Common myeloid progenitor, CD34-positive (primary cell): Measurements from ENCODE around the gene PCBP2.
"Not testable (repeated sequence)": the region's sequence is repeated elsewhere in the genome, so short reads cannot be mapped to it uniquely, and the experiment has no call there.

Experiments
- CTCF ChIA-PET: fragments of 350-600 bp; sonication (Branson Sonifier 250); formaldehyde crosslinking; loops from one replicate; lab custom pipeline; 2021; ENCODE audit warnings: antibody characterized with exemption; lab: Charles Lee
- POLR2A ChIA-PET: fragments of 350-600 bp; sonication (Branson Sonifier 250); formaldehyde crosslinking; loops from one replicate; lab custom pipeline; 2021; ENCODE audit warnings: antibody characterized with exemption; lab: Charles Lee
- DNase-seq, 3 donors: peaks; one replicate each; pipeline versions ENCODE4 v3.0.0 to v3.0.0-alpha.2; 2013
- H3K27ac ChIP-seq, 2 experiments: 1 replicate in 1 of 2; 2 replicates in 1 of 2; pipeline ENCODE4 v1.7.0; 2013; ENCODE audit warnings: inconsistent platforms in 2 of 2, low read length in 2 of 2, mild to moderate bottlenecking in 2 of 2, low read depth in 1 of 2, moderate library complexity in 1 of 2; ENCODE audit not compliant: severe bottlenecking in 2 of 2, insufficient read depth in 1 of 2, poor library complexity in 1 of 2
- H3K27me3 ChIP-seq, 5 experiments: replicated peaks in 2 of 5; 1 replicate in 3 of 5; 2 replicates in 2 of 5; pipeline versions ENCODE4 v1.6.1 to v1.7.0; 2013; ENCODE audit warnings: low read length in 4 of 5, mild to moderate bottlenecking in 2 of 5, moderate library complexity in 2 of 5, inconsistent platforms in 1 of 5; ENCODE audit not compliant: insufficient read depth in 5 of 5, control insufficient read depth in 4 of 5
- H3K36me3 ChIP-seq, 4 experiments: 1 replicate in 2 of 4; 2 replicates in 2 of 4; pipeline versions ENCODE4 v1.6.1 to v1.7.0; 2013; ENCODE audit warnings: low read length in 3 of 4, control low read depth in 1 of 4, mild to moderate bottlenecking in 1 of 4; ENCODE audit not compliant: control insufficient read depth in 4 of 4, insufficient read depth in 4 of 4
- H3K4me1 ChIP-seq, 4 experiments: 1 replicate in 3 of 4; 2 replicates in 1 of 4; pipeline versions ENCODE4 v1.6.1 to v1.7.1; 2013; ENCODE audit warnings: low read length in 3 of 4, mild to moderate bottlenecking in 3 of 4, control low read depth in 1 of 4, inconsistent platforms in 1 of 4, moderate library complexity in 1 of 4; ENCODE audit not compliant: control insufficient read depth in 4 of 4, insufficient read depth in 4 of 4; ENCODE audit errors: control extremely low read depth in 1 of 4
- H3K4me3 ChIP-seq, 7 experiments: 1 replicate in 4 of 7; 2 replicates in 3 of 7; pipeline versions ENCODE4 v1.5.1 to v1.7.0; 2013; ENCODE audit warnings: mild to moderate bottlenecking in 7 of 7, low read length in 6 of 7, moderate library complexity in 6 of 7, inconsistent platforms in 2 of 7, low read depth in 2 of 7, control low read depth in 1 of 7; ENCODE audit not compliant: insufficient read depth in 4 of 7, control insufficient read depth in 1 of 7; ENCODE audit errors: extremely low read depth in 1 of 7
- H3K9me3 ChIP-seq, 5 experiments: 1 replicate in 4 of 5; 2 replicates in 1 of 5; pipeline versions ENCODE4 v1.6.1 to v1.7.1; 2013; ENCODE audit warnings: low read length in 4 of 5, mild to moderate bottlenecking in 2 of 5, inconsistent platforms in 1 of 5, low read depth in 1 of 5, moderate library complexity in 1 of 5; ENCODE audit not compliant: control insufficient read depth in 4 of 5, insufficient read depth in 2 of 5; ENCODE audit errors: control extremely low read depth in 1 of 5
- WGBS: methylation state at CpG from one replicate; pipeline ENCODE4 v1.1.5; 2013; ENCODE audit not compliant: insufficient coverage; 5-methylcytosine and 5-hydroxymethylcytosine counted together

PCBP2 gene

GRCh38 chr12:53415752-53416389, 36.0 kb upstream of the PCBP2 start:
- 100% methylated on average over 1 of the region's 2 CpGs for WGBS
- peaks cover 12 to 26% (median 17%) of the 10 kb centered on the region in 4 experiments for H3K36me3 ChIP-seq
- H3K27ac ChIP-seq, DNase-seq, H3K9me3 ChIP-seq, H3K4me3 ChIP-seq, H3K27me3 ChIP-seq, POLR2A ChIA-PET: not testable (repeated sequence)
- peaks cover 0 to 48% (median 31%) of the 10 kb centered on the region in 4 experiments for H3K4me1 ChIP-seq
- CTCF ChIA-PET = interaction anchor here (0.8 to 2.6 kb wide), 10 partner anchors 9 to 204 kb away, joined by 3 to 16 read pairs (median 4); partner anchors contain the start of gene SP1

GRCh38 chr12:53417291-53417816, 34.5 kb upstream of the PCBP2 start:
- peak overlapping the region in 2 of 7 experiments; percentile 25 to 48 for H3K4me3 ChIP-seq

GRCh38 chr12:53418221-53418620, 33.7 kb upstream of the PCBP2 start:
- no peak overlapping the region for H3K4me3 ChIP-seq
- peaks cover 0 to 38% (median 25%) of the 10 kb centered on the region in 4 experiments for H3K4me1 ChIP-seq
- H3K9me3 ChIP-seq = no peaks in the 10 kb centered on the region
- H3K36me3 ChIP-seq = peaks cover 0 to 9% (median 4%) of the 10 kb centered on the region in 4 experiments
- WGBS = 94% methylated on average over 3 of the region's 3 CpGs
- H3K27me3 ChIP-seq = no peaks in the 10 kb centered on the region
- no peak for DNase-seq
- CTCF ChIA-PET = interaction anchor here (0.7 to 2.7 kb wide), 11 partner anchors 28 to 94 kb away, joined by 3 to 17 read pairs (median 5); partner anchors contain the start of gene SP1
- H3K27ac ChIP-seq = no peak overlapping the region
- POLR2A ChIA-PET = interaction anchor here (0.6 to 1.0 kb wide), 2 partner anchors 24 to 45 kb away, joined by 3 to 4 read pairs; partner anchors contain the start of gene PRR13

More at GRCh38 chr12:53417291-53417816, 34.5 kb upstream of the PCBP2 start:
- peaks cover 0 to 44% (median 27%) of the 10 kb centered on the region in 4 experiments for H3K4me1 ChIP-seq
- H3K9me3 ChIP-seq, H3K27me3 ChIP-seq: not testable (repeated sequence)
- H3K36me3 ChIP-seq = peaks cover 0 to 13% (median 7%) of the 10 kb centered on the region in 4 experiments
- CTCF ChIA-PET = interaction anchor here (0.6 to 2.7 kb wide), 15 partner anchors 13 to 873 kb away, joined by 3 to 17 read pairs (median 4); partner anchors contain the start of gene SP1
- WGBS = 85% methylated on average over 3 of the region's 9 CpGs
- H3K27ac ChIP-seq = peak overlapping the region in 1 of 2 experiments; percentile 14
- DNase-seq = peak; percentile 75 to 88 (median 88)
- POLR2A ChIA-PET = interaction anchor here (0.6 to 1.0 kb wide), 5 partner anchors 24 to 118 kb away, joined by 3 to 5 read pairs (median 4); partner anchors contain the start of gene PRR13

GRCh38 chr12:53419756-53420155, 32.1 kb upstream of the PCBP2 start:
- no peaks in the 10 kb centered on the region for H3K27me3 ChIP-seq
- no peak overlapping the region for H3K27ac ChIP-seq
- H3K9me3 ChIP-seq = no peaks in the 10 kb centered on the region
- CTCF ChIA-PET = interaction anchor here (0.7 to 7.6 kb wide), 7 partner anchors 8 to 108 kb away, joined by 3 to 138 read pairs (median 20); no protein-coding TSS in a partner anchor
- H3K36me3 ChIP-seq = no peaks in the 10 kb centered on the region
- WGBS = 90% methylated on average over 2 of the region's 2 CpGs
- no peak overlapping the region for H3K4me3 ChIP-seq
- peaks cover 0 to 34% (median 24%) of the 10 kb centered on the region in 4 experiments for H3K4me1 ChIP-seq
- POLR2A ChIA-PET = no interaction called here
- DNase-seq = no peak

- H3K27ac ChIP-seq, DNase-seq, H3K27me3 ChIP-seq, H3K36me3 ChIP-seq, H3K9me3 ChIP-seq, H3K4me3 ChIP-seq: not testable (repeated sequence)
- POLR2A ChIA-PET = interaction anchor here (1.1 kb wide), 1 partner anchor 70 kb away, joined by 3 read pairs; no protein-coding TSS in a partner anchor
- WGBS = 100% methylated on average over 2 of the region's 12 CpGs
- CTCF ChIA-PET = interaction anchor here (0.8 to 7.6 kb wide), 15 partner anchors 9 to 98 kb away, joined by 3 to 138 read pairs (median 4); no protein-coding TSS in a partner anchor
- peaks cover 0 to 23% (median 15%) of the 10 kb centered on the region in 4 experiments for H3K4me1 ChIP-seq
Measured at GRCh38 chr12:53422247-53422646, 29.7 kb upstream of the PCBP2 start.

GRCh38 chr12:53423597-53423996, 28.3 kb upstream of the PCBP2 start, which contains the start of gene AMHR2:
Gene AMHR2 (plus strand): TSS chr12:53423855. CDS start chr12:53423935, 80 bp downstream.
- WGBS = no CpG with 5 or more reads among the region's 1 CpG
- ChIA-PET CTCF (interaction anchor here (0.9 to 7.6 kb wide), 6 partner anchors 8 to 98 kb away, joined by 3 to 138 read pairs (median 4); no protein-coding TSS in a partner anchor), POLR2A (interaction anchor here (0.9 kb wide), 1 partner anchor 42 kb away, joined by 3 read pairs; no protein-coding TSS in a partner anchor)
- DNase-seq = no peak
- H3K4me3 ChIP-seq = no peak within 1 kb of the TSS
- peak within 1 kb of the TSS in 1 of 2 experiments; percentile 21 for H3K27ac ChIP-seq
- no peaks in the 10 kb centered on the region for H3K36me3 ChIP-seq
- H3K4me1 ChIP-seq = peaks cover 0 to 12% (median 6%) of the 10 kb centered on the region in 4 experiments
- no peaks in the 10 kb centered on the region for H3K9me3 ChIP-seq
- H3K27me3 ChIP-seq = no peaks in the 10 kb centered on the region
